ENCODE measurements around the gene PDPK1.
A peak's percentile ranks its signal among the peaks of the same experiment; 100 is the strongest.

Gene PDPK1

GRCh38 chr16:2584729-2585650, 47.2 kb downstream of the PDPK1 start:
- no peak overlapping the region for H2AFZ ChIP-seq (ENCODE audit: low read depth)
- H3K79me2 ChIP-seq (ENCODE audit: insufficient read depth, low read depth): no peaks in the 10 kb centered on the region
- no peaks in the 10 kb centered on the region for H3K27me3 ChIP-seq (ENCODE audit: insufficient read depth, low read depth)
- no peak overlapping the region for H3K4me3 ChIP-seq (IDR thresholded peaks at IDR 0.05; ENCODE audit: insufficient read depth, low read depth, low read length)
- no peaks in the 10 kb centered on the region for H3K4me1 ChIP-seq (ENCODE audit: low read depth, poor library complexity, severe bottlenecking)
- peaks cover 4% of the 10 kb centered on the region; the same call in 1 of the 2 replicates for H3K36me3 ChIP-seq (ENCODE audit: insufficient read depth)
- H3K27ac ChIP-seq: no peak overlapping the region
- H4K20me1 ChIP-seq (ENCODE audit: insufficient read depth): no peaks in the 10 kb centered on the region
- H3K9ac ChIP-seq: no peak overlapping the region
- H3K4me2 ChIP-seq: no peak overlapping the region
- TF ChIP-seq CTCF (conservative IDR thresholded peaks at IDR 0.05; ENCODE audit: low read depth, low read length): no peak

GRCh38 chr16:2585651-2586081, 47.8 kb downstream of the PDPK1 start:
- Histone ChIP-seq H3K27me3 (ENCODE audit: insufficient read depth, low read depth) (no peaks in the 10 kb centered on the region), H3K27ac (no peak overlapping the region), H4K20me1 (ENCODE audit: insufficient read depth) (no peaks in the 10 kb centered on the region), H3K79me2 (ENCODE audit: insufficient read depth, low read depth) (no peaks in the 10 kb centered on the region), H2AFZ (ENCODE audit: low read depth) (no peak overlapping the region), H3K4me2 (no peak overlapping the region), H3K36me3 (ENCODE audit: insufficient read depth) (peaks cover 4% of the 10 kb centered on the region; the same call in 1 of the 2 replicates), H3K4me3 (IDR thresholded peaks at IDR 0.05; ENCODE audit: insufficient read depth, low read depth, low read length) (no peak overlapping the region), H3K4me1 (ENCODE audit: low read depth, poor library complexity, severe bottlenecking) (no peaks in the 10 kb centered on the region), H3K9ac (no peak overlapping the region)
- TF ChIP-seq CTCF (conservative IDR thresholded peaks at IDR 0.05; ENCODE audit: low read depth, low read length): no peak

- H3K4me2 ChIP-seq: no peak overlapping the region
- no peak overlapping the region for H3K9ac ChIP-seq
- H4K20me1 ChIP-seq (ENCODE audit: insufficient read depth): no peaks in the 10 kb centered on the region
- no peaks in the 10 kb centered on the region for H3K4me1 ChIP-seq (ENCODE audit: low read depth, poor library complexity, severe bottlenecking)
- H3K27ac ChIP-seq: no peak overlapping the region
- 0 out of 2 replicates have a peak, but pooled peaks have one; percentile 15 for TF ChIP-seq CTCF (conservative IDR thresholded peaks at IDR 0.05; ENCODE audit: low read depth, low read length)
- no peaks in the 10 kb centered on the region for H3K79me2 ChIP-seq (ENCODE audit: insufficient read depth, low read depth)
- H3K36me3 ChIP-seq (ENCODE audit: insufficient read depth): peaks cover 4% of the 10 kb centered on the region; the same call in 1 of the 2 replicates
- no peak overlapping the region for H3K4me3 ChIP-seq (IDR thresholded peaks at IDR 0.05; ENCODE audit: insufficient read depth, low read depth, low read length)
- H2AFZ ChIP-seq (ENCODE audit: low read depth): no peak overlapping the region
- H3K27me3 ChIP-seq (ENCODE audit: insufficient read depth, low read depth): no peaks in the 10 kb centered on the region
These were observed 48.4 kb downstream of the PDPK1 start for GRCh38 chr16:2586241-2586640.

GRCh38 chr16:2586901-2587480, 49.2 kb downstream of the PDPK1 start:
- peaks cover 4% of the 10 kb centered on the region; the same call in 1 of the 2 replicates for H3K36me3 ChIP-seq (ENCODE audit: insufficient read depth)

More at GRCh38 chr16:2586901-2587480, 49.2 kb downstream of the PDPK1 start:
- no peak overlapping the region for H3K4me2 ChIP-seq
- no peaks in the 10 kb centered on the region for H4K20me1 ChIP-seq (ENCODE audit: insufficient read depth)
- no peak for TF ChIP-seq CTCF (conservative IDR thresholded peaks at IDR 0.05; ENCODE audit: low read depth, low read length)
- no peaks in the 10 kb centered on the region for H3K4me1 ChIP-seq (ENCODE audit: low read depth, poor library complexity, severe bottlenecking)
- no peak overlapping the region for H3K9ac ChIP-seq
- H3K27me3 ChIP-seq (ENCODE audit: insufficient read depth, low read depth): no peaks in the 10 kb centered on the region
- no peaks in the 10 kb centered on the region for H3K79me2 ChIP-seq (ENCODE audit: insufficient read depth, low read depth)
- H3K4me3 ChIP-seq (IDR thresholded peaks at IDR 0.05; ENCODE audit: insufficient read depth, low read depth, low read length): no peak overlapping the region
- H3K27ac ChIP-seq: no peak overlapping the region
- no peak overlapping the region for H2AFZ ChIP-seq (ENCODE audit: low read depth)
